Jurkat, Clone E6-1 (cell line): ENCODE results near the gene CPXM1.
"Not testable (repeated sequence)": the region's sequence is repeated elsewhere in the genome, so short reads cannot be mapped to it uniquely, and the experiment has no call there.

Experiments
- DNase-seq: peaks from one replicate; pipeline ENCODE4 v3.0.0-alpha.2; 2011; ENCODE audit warnings: low read depth, low spot score
- H3K4me3 ChIP-seq: 2 replicates; pipeline ENCODE4 v1.5.1; 2011; ENCODE audit warnings: mild to moderate bottlenecking, low read length, control low read depth, moderate library complexity

The CPXM1 gene

GRCh38 chr20:2826655-2827054 is 26.2 kb upstream of the CPXM1 start:
- DNase-seq: no peak
- no peak overlapping the region for H3K4me3 ChIP-seq

DNA sequence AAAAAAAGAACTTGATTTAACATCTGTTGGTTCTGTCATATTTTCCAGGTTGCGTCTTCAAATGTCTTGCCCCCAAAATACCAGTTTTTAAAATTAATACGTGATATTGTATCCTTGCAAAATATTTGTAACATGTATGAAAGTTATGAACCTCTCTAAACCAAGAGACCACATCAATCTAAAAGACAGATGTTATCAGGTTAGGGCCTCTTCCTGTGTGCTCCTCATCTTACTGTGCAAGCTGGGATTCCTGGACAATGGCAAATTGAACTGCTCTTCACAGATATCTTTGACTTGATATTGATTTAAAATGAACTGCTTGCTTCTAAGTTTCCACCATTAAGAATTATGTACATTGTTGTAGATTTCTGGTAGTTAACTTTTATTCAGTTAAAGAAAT is 25.3 kb upstream of the CPXM1 start:
- peak; percentile 12 for DNase-seq
- no peak overlapping the region for H3K4me3 ChIP-seq

GRCh38 chr20:2822073-2822472 is 21.6 kb upstream of the CPXM1 start:
- H3K4me3 ChIP-seq: no peak overlapping the region
- DNase-seq: peak; percentile 88

- no peak overlapping the region for H3K4me3 ChIP-seq
- DNase-seq: no peak
Observed at GRCh38 chr20:2820896-2821869, 20.8 kb upstream of the CPXM1 start.

- DNase-seq: no peak
- no peak overlapping the region for H3K4me3 ChIP-seq
Observed at GRCh38 chr20:2820084-2820895, 19.9 kb upstream of the CPXM1 start.

DNA sequence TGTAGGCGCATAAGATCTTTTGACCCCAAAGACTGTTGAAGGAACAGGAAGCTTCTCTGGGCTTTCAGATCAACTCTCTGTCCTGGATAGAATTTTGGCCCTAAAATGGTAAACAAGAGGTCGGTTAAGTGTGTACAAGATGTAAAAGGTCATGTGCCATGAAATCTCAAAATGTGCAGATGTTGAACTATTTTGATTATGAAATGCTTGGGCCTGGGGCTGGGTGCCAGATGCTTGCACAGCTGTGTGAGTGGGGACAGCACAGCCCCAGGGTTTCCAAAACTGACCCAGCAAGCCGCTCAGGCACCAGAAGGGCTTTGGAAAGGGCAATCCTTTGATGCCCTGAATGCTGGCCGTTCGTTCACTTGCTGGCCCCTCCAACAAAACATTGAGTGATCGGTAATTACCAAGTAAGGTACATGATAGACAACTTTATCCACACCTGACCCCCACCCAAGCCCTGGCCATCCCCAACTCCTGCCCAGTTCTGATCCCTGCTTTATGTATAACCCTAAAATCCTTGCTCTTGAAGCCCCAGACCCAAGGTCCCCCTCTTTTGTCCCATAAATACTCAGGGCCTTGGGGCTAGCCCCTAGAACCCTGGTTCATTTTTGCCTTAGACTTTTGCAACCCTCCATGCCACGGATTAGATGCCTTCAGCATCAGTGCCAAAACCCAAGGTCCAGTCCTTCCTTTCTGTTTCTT is 17.6 kb upstream of the CPXM1 start:
- DNase-seq: no peak
- H3K4me3 ChIP-seq: no peak overlapping the region

DNA sequence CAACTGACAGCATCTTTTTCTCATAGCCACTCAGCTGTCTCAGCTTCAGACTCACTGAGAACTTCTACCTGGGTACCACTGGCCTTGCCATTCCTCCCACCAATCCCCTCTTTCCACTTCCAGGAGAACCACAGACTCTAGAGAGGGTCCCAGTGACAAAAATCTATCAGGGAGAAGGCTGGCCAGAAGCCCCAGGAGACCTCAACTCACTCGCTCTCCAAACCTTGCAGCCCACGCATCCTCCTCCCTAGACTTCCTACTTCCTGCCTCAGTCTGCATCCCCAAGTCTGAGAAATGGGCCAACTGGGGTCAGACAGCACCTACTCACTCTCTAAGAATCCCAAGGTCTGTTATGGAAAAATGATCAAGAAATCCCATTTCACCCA is 16.9 kb upstream of the CPXM1 start:
- DNase-seq: no peak
- no peak overlapping the region for H3K4me3 ChIP-seq

- H3K4me3 ChIP-seq: no peak overlapping the region
- no peak for DNase-seq
Observed at GRCh38 chr20:2816583-2817340, 16.3 kb upstream of the CPXM1 start.

DNA sequence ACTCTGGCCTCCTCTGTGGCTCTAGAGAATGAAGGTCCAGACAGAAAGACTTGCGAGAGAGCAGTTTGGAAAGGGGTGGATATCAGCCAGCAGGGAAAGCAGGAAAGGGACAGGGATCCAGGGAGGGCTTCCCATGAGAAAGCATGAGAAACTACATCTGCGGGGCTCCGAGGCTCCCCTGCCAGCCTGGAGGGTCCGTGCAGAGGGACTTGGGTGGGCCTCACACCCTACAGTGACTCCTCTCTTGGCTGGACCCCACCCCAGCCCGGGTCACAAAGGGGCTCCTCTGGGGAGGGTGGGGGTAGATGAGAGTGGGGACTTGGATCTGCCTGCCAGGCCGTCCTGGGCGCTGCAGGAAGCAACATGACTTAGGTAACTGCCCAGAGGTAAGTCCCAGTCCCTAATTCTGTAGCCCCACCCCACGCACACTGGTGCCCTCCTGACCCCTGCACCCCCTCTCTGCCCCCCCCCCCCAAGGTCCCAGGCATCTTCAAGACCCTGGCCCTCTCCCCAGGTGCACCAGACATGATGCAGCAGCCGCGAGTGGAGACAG is 15.7 kb upstream of the CPXM1 start, which contains the start of gene TMEM239:
Gene TMEM239 (plus strand): TSS at position 335 of the 553 bp plus-strand sequence. CDS start 191 bp downstream, at position 526.
- no peak within 1 kb of the TSS for H3K4me3 ChIP-seq
- DNase-seq: no peak

DNA sequence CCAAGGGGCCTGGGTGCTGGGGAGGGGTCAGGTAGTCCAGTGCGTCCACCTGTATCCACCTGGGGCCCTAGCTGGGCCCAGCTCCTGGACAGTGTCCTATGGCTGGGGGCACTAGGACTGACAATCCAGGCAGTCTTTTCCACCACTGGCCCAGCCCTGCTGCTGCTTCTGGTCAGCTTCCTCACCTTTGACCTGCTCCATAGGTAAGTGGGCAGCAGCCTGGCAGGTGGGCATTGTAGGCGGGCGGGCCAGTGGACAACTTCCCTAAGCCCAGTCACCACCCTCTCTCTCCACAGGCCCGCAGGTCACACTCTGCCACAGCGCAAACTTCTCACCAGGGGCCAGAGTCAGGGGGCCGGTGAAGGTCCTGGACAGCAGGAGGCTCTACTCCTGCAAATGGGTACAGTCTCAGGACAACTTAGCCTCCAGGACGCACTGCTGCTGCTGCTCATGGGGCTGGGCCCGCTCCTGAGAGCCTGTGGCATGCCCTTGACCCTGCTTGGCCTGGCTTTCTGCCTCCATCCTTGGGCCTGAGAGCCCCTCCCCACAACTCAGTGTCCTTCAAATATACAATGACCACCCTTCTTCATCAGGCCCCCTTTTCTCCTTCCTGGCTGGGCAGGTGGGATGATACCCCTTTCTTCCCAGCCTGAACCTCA is 14.9 kb upstream of the CPXM1 start:
- no peak for DNase-seq
- no peak overlapping the region for H3K4me3 ChIP-seq

GRCh38 chr20:2814587-2815051 is 14.2 kb upstream of the CPXM1 start, which contains the start of gene C20orf141:
Gene C20orf141, plus strand, starts transcription at chr20:2814987. Its CDS starts 198 bp downstream, at chr20:2815185.
- no peak within 1 kb of the TSS for H3K4me3 ChIP-seq
- DNase-seq: no peak

GRCh38 chr20:2814076-2814475 is 13.6 kb upstream of the CPXM1 start:
- H3K4me3 ChIP-seq: no peak overlapping the region
- DNase-seq: no peak

DNA sequence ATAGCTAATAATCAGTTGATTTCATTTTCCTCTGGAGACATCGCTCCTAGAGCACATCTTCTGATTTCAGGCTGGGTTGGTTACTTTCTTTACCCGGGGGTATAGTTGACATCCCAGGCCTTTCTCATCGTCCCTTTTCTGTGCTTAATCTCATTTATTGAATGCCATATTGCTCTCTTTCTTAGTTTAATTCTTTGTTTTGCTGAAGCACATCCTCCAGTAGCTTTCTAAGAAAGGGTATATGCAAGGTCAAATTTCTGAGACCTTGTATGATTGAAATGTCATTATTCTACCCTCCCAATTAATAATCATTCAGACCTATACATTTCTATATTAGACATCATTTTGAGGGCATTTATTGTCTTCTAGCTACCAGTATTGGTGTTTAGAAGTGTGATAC is 11.8 kb upstream of the CPXM1 start:
- no peak overlapping the region for H3K4me3 ChIP-seq
- no peak for DNase-seq

GRCh38 chr20:2809690-2810089 is 9.3 kb upstream of the CPXM1 start:
- no peak for DNase-seq
- H3K4me3 ChIP-seq: no peak overlapping the region

GRCh38 chr20:2807929-2808328 is 7.5 kb upstream of the CPXM1 start:
- not testable (repeated sequence) for H3K4me3 ChIP-seq, DNase-seq

- DNase-seq: no peak
- H3K4me3 ChIP-seq: no peak overlapping the region
Observed at GRCh38 chr20:2807019-2807418, 6.6 kb upstream of the CPXM1 start.

DNA sequence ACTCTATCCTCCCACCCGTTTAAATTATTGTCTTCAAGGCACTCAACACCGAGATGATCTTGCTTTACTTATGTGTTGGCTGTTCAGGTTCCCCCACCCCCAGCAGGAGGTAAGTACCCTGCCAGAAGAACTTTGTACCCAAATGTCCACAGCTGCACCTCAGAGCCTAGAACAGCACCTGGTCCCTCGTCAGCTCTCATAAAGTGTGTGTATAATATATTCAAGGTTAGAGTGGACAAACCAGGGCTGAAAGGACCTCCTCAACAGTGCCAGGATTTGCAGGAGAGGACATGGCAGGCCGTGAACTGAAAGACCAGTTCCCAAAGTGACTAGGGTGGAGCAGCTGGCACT is 5.9 kb upstream of the CPXM1 start:
- H3K4me3 ChIP-seq: no peak overlapping the region
- no peak for DNase-seq
